Muscle layer of duodenum (tissue), 2 donors: ENCODE data around the gene SRMS.

Experiments used
- H3K27ac ChIP-seq: one replicate; pipeline ENCODE4 v1.7.0; 2013; ENCODE audit warnings: mild to moderate bottlenecking, low read length
- H3K27me3 ChIP-seq: one replicate; pipeline ENCODE4 v1.7.0; 2013; ENCODE audit warnings: low read depth, mild to moderate bottlenecking, control low read depth, low read length
- H3K36me3 ChIP-seq, 2 donors: one replicate each; pipeline ENCODE4 v1.7.0; 2013; ENCODE audit warnings: low read length in 2 of 2, control low read depth in 1 of 2, mild to moderate bottlenecking in 1 of 2; ENCODE audit not compliant: insufficient read depth in 2 of 2, control insufficient read depth in 1 of 2
- H3K4me1 ChIP-seq, 2 donors: one replicate each; pipeline ENCODE4 v1.7.0; 2013; ENCODE audit warnings: low read length in 2 of 2, mild to moderate bottlenecking in 2 of 2, control low read depth in 1 of 2, moderate library complexity in 1 of 2; ENCODE audit not compliant: insufficient read depth in 2 of 2, control insufficient read depth in 1 of 2
- H3K4me3 ChIP-seq, 2 donors: one replicate each; pipeline ENCODE4 v1.7.0; 2013; ENCODE audit warnings: low read length in 2 of 2, low read depth in 1 of 2, mild to moderate bottlenecking in 1 of 2
- H3K9me3 ChIP-seq, 2 donors: one replicate each; pipeline ENCODE4 v1.7.0; 2013; ENCODE audit warnings: low read length in 2 of 2, control low read depth in 1 of 2, mild to moderate bottlenecking in 1 of 2; ENCODE audit not compliant: control insufficient read depth in 1 of 2
- donor health status: healthy.

Gene SRMS

GRCh38 chr20:63498960-63499337, 48.6 kb downstream of the SRMS start, which contains the start of gene EEF1A2:
EEF1A2 (minus strand) TSS chr20:63499083; CDS start chr20:63497763, 1,320 bp downstream.
- H3K4me3 ChIP-seq, result peak within 1 kb of the TSS in 1 of 2 donors; percentile 44
- H3K27me3 ChIP-seq, result peaks cover 25% of the 10 kb centered on the region
- peaks cover 0 to 38% of the 10 kb centered on the region in 2 donors for H3K4me1 ChIP-seq

GRCh38 chr20:63497946-63498935, 49.3 kb downstream of the SRMS start:
- H3K36me3 ChIP-seq, result no peaks in the 10 kb centered on the region
- peaks cover 0 to 38% of the 10 kb centered on the region in 2 donors for H3K4me1 ChIP-seq
- no peak overlapping the region for H3K27ac ChIP-seq
- H3K4me3 ChIP-seq, result peak overlapping the region in 1 of 2 donors; percentile 44
- H3K9me3 ChIP-seq, result no peaks in the 10 kb centered on the region
- H3K27me3 ChIP-seq, result peaks cover 25% of the 10 kb centered on the region

More at GRCh38 chr20:63498960-63499337, 48.6 kb downstream of the SRMS start, which contains the start of gene EEF1A2:
- no peak within 1 kb of the TSS for H3K27ac ChIP-seq
- H3K9me3 ChIP-seq, result no peaks in the 10 kb centered on the region
- H3K36me3 ChIP-seq, result no peaks in the 10 kb centered on the region

GRCh38 chr20:63497138-63497945, 50.2 kb downstream of the SRMS start:
- Histone ChIP-seq H3K4me3 (no peak overlapping the region), H3K27ac (no peak overlapping the region)

GRCh38 chr20:63496596-63497120, 50.9 kb downstream of the SRMS start:
- H3K36me3 ChIP-seq, result no peaks in the 10 kb centered on the region
- no peaks in the 10 kb centered on the region for H3K9me3 ChIP-seq
- H3K4me3 ChIP-seq, result peak overlapping the region; percentile 37 to 55
- H3K27me3 ChIP-seq, result peaks cover 25% of the 10 kb centered on the region
- H3K4me1 ChIP-seq, result peaks cover 0 to 30% of the 10 kb centered on the region in 2 donors
- H3K27ac ChIP-seq, result no peak overlapping the region

More at GRCh38 chr20:63497138-63497945, 50.2 kb downstream of the SRMS start:
- no peaks in the 10 kb centered on the region for H3K36me3 ChIP-seq
- H3K27me3 ChIP-seq, result peaks cover 25% of the 10 kb centered on the region
- H3K9me3 ChIP-seq, result no peaks in the 10 kb centered on the region
- peaks cover 0 to 36% of the 10 kb centered on the region in 2 donors for H3K4me1 ChIP-seq

DNA sequence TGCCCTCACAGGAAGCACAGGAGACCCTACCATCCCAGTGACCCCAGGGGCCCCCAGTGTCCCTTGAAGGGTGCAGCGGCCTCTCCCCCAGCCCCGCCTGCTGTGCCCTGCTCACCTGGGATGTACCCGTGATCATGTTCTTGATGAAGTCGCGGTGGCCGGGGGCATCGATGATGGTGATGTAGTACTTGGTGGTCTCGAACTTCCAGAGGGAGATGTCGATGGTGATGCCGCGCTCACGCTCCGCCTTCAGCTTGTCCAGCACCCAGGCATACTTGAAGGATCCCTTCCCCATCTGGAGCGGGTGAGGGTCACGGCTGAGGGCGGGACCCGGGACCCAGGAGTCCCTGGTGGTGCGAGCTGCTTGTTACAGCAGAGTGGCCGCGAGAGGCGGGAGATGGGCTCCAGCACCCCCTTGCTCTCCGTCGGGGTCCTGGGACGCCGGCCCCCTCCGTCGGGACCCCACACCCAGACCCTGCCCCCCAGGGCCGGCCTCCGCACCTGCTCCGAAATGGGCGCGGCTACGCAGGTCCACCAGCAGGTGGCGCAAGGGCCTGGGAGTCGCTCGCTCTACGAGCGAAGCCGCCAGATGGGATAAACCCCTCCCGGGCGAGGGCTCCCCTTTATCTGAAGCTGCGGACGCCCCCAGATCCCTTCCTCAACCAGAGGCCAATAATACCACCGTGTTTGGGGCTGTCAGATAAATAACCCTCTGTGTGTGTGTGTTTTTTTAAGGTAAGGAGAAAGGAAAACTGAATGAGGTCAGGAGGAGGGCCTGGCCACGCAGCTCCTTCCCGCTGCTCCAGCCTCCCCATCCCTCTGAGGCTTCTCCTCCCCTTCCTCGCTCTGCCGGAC, 51.6 kb downstream of the SRMS start:
- Histone ChIP-seq H3K4me1 (peaks cover 0 to 30% of the 10 kb centered on the region in 2 donors), H3K4me3 (peak overlapping the region; percentile 37 to 55), H3K27ac (no peak overlapping the region), H3K9me3 (no peaks in the 10 kb centered on the region), H3K36me3 (no peaks in the 10 kb centered on the region), H3K27me3 (peaks cover 30% of the 10 kb centered on the region)

DNA sequence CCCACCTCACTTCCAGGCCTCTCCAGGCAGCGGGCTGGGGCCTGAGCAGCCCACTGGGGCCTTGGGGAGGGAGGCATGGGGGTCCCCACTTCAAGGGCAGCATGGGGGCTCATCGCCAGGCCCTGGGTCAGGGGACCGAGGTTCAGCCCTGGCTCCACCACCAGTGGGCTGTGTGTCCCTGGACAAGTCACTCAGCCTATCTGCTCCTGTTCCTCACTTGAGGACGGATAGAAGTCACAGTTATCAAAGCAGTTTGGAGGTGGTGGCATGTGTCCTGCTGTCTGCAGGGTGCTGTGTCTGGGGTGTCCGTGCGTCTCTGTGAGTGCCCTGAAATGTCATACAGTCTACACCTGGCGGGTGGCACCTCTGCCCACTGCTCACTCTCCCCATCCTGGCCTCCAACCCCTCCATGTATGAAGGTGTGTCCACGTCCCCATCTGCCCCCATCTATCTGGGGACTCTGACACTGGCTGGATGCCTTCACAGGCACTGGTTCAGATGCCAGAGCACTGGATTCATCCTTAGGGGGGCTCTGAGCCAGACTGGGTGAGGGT, 52.3 kb downstream of the SRMS start:
- Histone ChIP-seq H3K4me1 (peaks cover 0 to 30% of the 10 kb centered on the region in 2 donors), H3K27ac (no peak overlapping the region), H3K27me3 (peaks cover 29% of the 10 kb centered on the region)

GRCh38 chr20:63494420-63495166, 53.0 kb downstream of the SRMS start:
- Histone ChIP-seq H3K27me3 (peaks cover 23% of the 10 kb centered on the region), H3K27ac (no peak overlapping the region), H3K36me3 (no peaks in the 10 kb centered on the region), H3K4me3 (no peak overlapping the region), H3K4me1 (peaks cover 0 to 27% of the 10 kb centered on the region in 2 donors), H3K9me3 (no peaks in the 10 kb centered on the region)

More for the DNA sequence above, 52.3 kb downstream of the SRMS start:
- Histone ChIP-seq H3K4me3 (no peak overlapping the region), H3K36me3 (no peaks in the 10 kb centered on the region), H3K9me3 (no peaks in the 10 kb centered on the region)

GRCh38 chr20:63494084-63494419, 53.5 kb downstream of the SRMS start:
- H3K36me3 ChIP-seq, result no peaks in the 10 kb centered on the region
- H3K27ac ChIP-seq, result no peak overlapping the region
- no peaks in the 10 kb centered on the region for H3K9me3 ChIP-seq
- peaks cover 23% of the 10 kb centered on the region for H3K27me3 ChIP-seq
- no peak overlapping the region for H3K4me3 ChIP-seq
- peaks cover 0 to 24% of the 10 kb centered on the region in 2 donors for H3K4me1 ChIP-seq

DNA sequence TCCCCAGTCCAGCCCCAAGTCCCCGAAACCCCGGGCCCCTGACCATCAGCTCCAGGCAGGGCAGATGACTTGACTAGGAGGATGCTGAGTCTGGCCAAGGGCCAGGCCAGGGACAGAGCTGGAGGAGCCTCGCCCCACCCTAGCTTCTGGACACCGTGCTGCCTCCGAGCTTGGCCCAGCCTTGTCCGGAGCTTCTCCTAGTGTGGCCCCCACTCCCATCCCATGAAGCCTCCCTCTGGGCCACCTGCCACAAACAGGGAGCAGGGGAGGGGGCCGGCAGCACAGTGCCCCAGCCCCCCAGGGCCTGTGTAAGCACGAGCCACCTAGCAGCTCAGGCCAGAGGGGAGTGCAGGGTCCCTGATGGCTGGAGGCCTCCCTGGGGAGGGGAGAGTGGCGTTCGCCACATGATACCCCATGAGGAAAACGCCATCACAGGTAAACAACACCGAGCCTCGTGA, 54.0 kb downstream of the SRMS start:
- Histone ChIP-seq H3K27ac (no peak overlapping the region), H3K9me3 (no peaks in the 10 kb centered on the region), H3K27me3 (peaks cover 23% of the 10 kb centered on the region), H3K4me1 (peaks cover 0 to 22% of the 10 kb centered on the region in 2 donors), H3K4me3 (no peak overlapping the region), H3K36me3 (no peaks in the 10 kb centered on the region)
